IMR-90 (cell line): ENCODE data around the gene TIRAP. TPM values are rescaled to one million over a fixed set of nuclear protein-coding genes. Genes with fewer than 3 reads are reported as not detected.

Experiments used
- ATAC-seq: fragments of 200-7000 bp; cut with Tn5 transposase; 2 replicates; pipeline ENCODE4 v1.9.1; 2020; ENCODE audit warnings: low read depth, mild to moderate bottlenecking, moderate library complexity
- BruUV-seq: library from RNA; stranded (reverse); fragments of 400-500 nt; replicated peaks from 2 replicates; lab custom pipeline; 2021; lab: Mats Ljungman, UMichigan
- CTCF ChIA-PET: fragments of 300-600 bp; formaldehyde crosslinking; extraction: SDS; loops from one replicate; lab custom pipeline; 2021; ENCODE audit warnings: antibody characterized with exemption; lab: Yijun Ruan, JAX
- POLR2A ChIA-PET: fragments of 300-600 bp; sonication (Branson Sonifier 250); formaldehyde crosslinking; loops from one replicate; lab custom pipeline; 2022; ENCODE audit warnings: antibody characterized with exemption; ENCODE audit not compliant: unreplicated experiment; lab: Charles Lee
- DNase-seq: peaks from one replicate; pipeline ENCODE4 v3.0.0; 2013
- H2AFZ ChIP-seq: replicated peaks from 2 replicates; pipeline ENCODE3; 2013; ENCODE audit warnings: low read length, mild to moderate bottlenecking; ENCODE audit not compliant: poor library complexity
- H2AK5ac ChIP-seq: 2 replicates; pipeline ENCODE4 v1.6.1; 2013; ENCODE audit warnings: low read depth, low read length, inconsistent platforms
- H2AK9ac ChIP-seq: replicated peaks from 2 replicates; pipeline ENCODE3; 2013; ENCODE audit warnings: mild to moderate bottlenecking, low read depth, low read length, moderate library complexity; ENCODE audit not compliant: poor library complexity
- H2BK120ac ChIP-seq: 2 replicates; pipeline ENCODE4 v1.6.1; 2013; ENCODE audit warnings: low read depth, low read length, inconsistent platforms
- H2BK15ac ChIP-seq: 3 replicates; pipeline ENCODE4 v1.6.1; 2013; ENCODE audit warnings: low read depth, low read length, inconsistent platforms
- H2BK20ac ChIP-seq: 2 replicates; pipeline ENCODE4 v1.6.1; 2013; ENCODE audit warnings: low read depth, mild to moderate bottlenecking, inconsistent platforms, low read length, moderate library complexity
- H2BK5ac ChIP-seq: 2 replicates; pipeline ENCODE4 v1.6.1; 2013; ENCODE audit warnings: mild to moderate bottlenecking, low read depth, low read length, inconsistent platforms; ENCODE audit not compliant: poor library complexity, severe bottlenecking
- H3K14ac ChIP-seq: replicated peaks from 2 replicates; pipeline ENCODE4 v1.6.1; 2013; ENCODE audit warnings: low read depth, low read length, inconsistent platforms
- H3K18ac ChIP-seq: 2 replicates; pipeline ENCODE4 v1.6.1; 2013; ENCODE audit warnings: low read depth, low read length, control low read depth
- H3K23ac ChIP-seq: 2 replicates; pipeline ENCODE4 v1.6.1; 2013; ENCODE audit warnings: low read depth, low read length, inconsistent platforms
- H3K27ac ChIP-seq: 2 replicates; pipeline ENCODE4 v1.5.1; 2013; ENCODE audit warnings: mild to moderate bottlenecking, control low read depth, low read length; ENCODE audit not compliant: insufficient read depth
- H3K27me3 ChIP-seq: 2 replicates; pipeline ENCODE4 v1.6.1; 2013; ENCODE audit warnings: low read length; ENCODE audit not compliant: control insufficient read depth, insufficient read depth
- H3K36me3 ChIP-seq: 2 replicates; pipeline ENCODE4 v1.6.1; 2013; ENCODE audit warnings: low read length, mixed read lengths; ENCODE audit not compliant: control insufficient read depth, insufficient read depth
- H3K4ac ChIP-seq: 2 replicates; pipeline ENCODE4 v1.6.1; 2013; ENCODE audit warnings: low read depth, low read length, inconsistent platforms
- H3K4me1 ChIP-seq: 2 replicates; pipeline ENCODE4 v1.6.1; 2013; ENCODE audit warnings: low read length, mixed read lengths; ENCODE audit not compliant: control insufficient read depth, insufficient read depth
- H3K4me2 ChIP-seq: 2 replicates; pipeline ENCODE4 v1.6.1; 2013; ENCODE audit warnings: low read depth, mild to moderate bottlenecking, control low read depth, low read length, moderate library complexity
- H3K4me3 ChIP-seq: 2 replicates; pipeline ENCODE4 v1.5.1; 2013; ENCODE audit warnings: low read depth, mild to moderate bottlenecking, control low read depth, low read length, moderate library complexity; ENCODE audit not compliant: insufficient read depth
- H3K56ac ChIP-seq: 2 replicates; pipeline ENCODE4 v1.6.1; 2013; ENCODE audit warnings: low read length, inconsistent platforms; ENCODE audit not compliant: insufficient read depth; ENCODE audit errors: extremely low read depth
- H3K79me1 ChIP-seq, 2 experiments: 2 replicates each; pipeline ENCODE4 v1.6.1; 2013; ENCODE audit warnings: low read length in 2 of 2, inconsistent platforms in 1 of 2, low read depth in 1 of 2
- H3K9ac ChIP-seq: 2 replicates; pipeline ENCODE4 v1.6.1; 2013; ENCODE audit warnings: low read depth, low read length, control low read depth
- H3K9me1 ChIP-seq: 2 replicates; pipeline ENCODE4 v1.6.1; 2013; ENCODE audit warnings: low read length, inconsistent platforms; ENCODE audit not compliant: insufficient read depth
- H3K9me3 ChIP-seq: 2 replicates; pipeline ENCODE4 v1.6.1; 2013; ENCODE audit warnings: low read length; ENCODE audit not compliant: control insufficient read depth, insufficient read depth
- H4K20me1 ChIP-seq: 2 replicates; pipeline ENCODE4 v1.6.1; 2013; ENCODE audit warnings: low read length, inconsistent platforms; ENCODE audit not compliant: insufficient read depth
- H4K5ac ChIP-seq: 2 replicates; pipeline ENCODE4 v1.6.1; 2013; ENCODE audit warnings: mild to moderate bottlenecking, low read depth, low read length, control low read depth
- H4K8ac ChIP-seq, 2 experiments: 2 replicates each; pipeline ENCODE4 v1.6.1; 2013; ENCODE audit warnings: low read depth in 2 of 2, low read length in 2 of 2, control low read depth in 1 of 2, inconsistent platforms in 1 of 2
- H4K91ac ChIP-seq: 2 replicates; pipeline ENCODE4 v1.6.1; 2013; ENCODE audit warnings: low read depth, low read length, inconsistent platforms; ENCODE audit not compliant: insufficient read depth
- BHLHE40 ChIP-seq: fragments of 150-350 bp; IDR thresholded peaks from 2 replicates; pipeline ENCODE4 v1.6.1; 2016; ENCODE audit warnings: mild to moderate bottlenecking, low read depth, low read length
- CEBPB ChIP-seq: IDR thresholded peaks from 2 replicates; pipeline ENCODE4 v1.6.1; 2012; ENCODE audit warnings: low read depth, low read length, improper control_type of control experiment
- CHD1 ChIP-seq: IDR thresholded peaks from 2 replicates; pipeline ENCODE4 v1.6.1; 2012; ENCODE audit warnings: low read depth, low read length, improper control_type of control experiment
- ELK1 ChIP-seq: fragments of 150-350 bp; IDR thresholded peaks from 2 replicates; pipeline ENCODE4 v1.6.1; 2016; ENCODE audit warnings: low read depth, mild to moderate bottlenecking, low read length, moderate library complexity, borderline replicate concordance
- FOS ChIP-seq: fragments of 150-350 bp; IDR thresholded peaks from 2 replicates; pipeline ENCODE4 v1.6.1; 2016; ENCODE audit warnings: low read depth, low read length
- MAFK ChIP-seq: IDR thresholded peaks from 2 replicates; pipeline ENCODE4 v1.6.1; 2012; ENCODE audit warnings: low read depth, low read length, improper control_type of control experiment
- MAZ ChIP-seq: IDR thresholded peaks from 2 replicates; pipeline ENCODE4 v1.6.1; 2012; ENCODE audit warnings: low read depth, mild to moderate bottlenecking, low read length, improper control_type of control experiment, moderate library complexity, borderline replicate concordance
- MXI1 ChIP-seq: IDR thresholded peaks from 2 replicates; pipeline ENCODE4 v1.6.1; 2012; ENCODE audit warnings: low read depth, mild to moderate bottlenecking, low read length, moderate library complexity, borderline replicate concordance
- NFE2L2 ChIP-seq: fragments of 150-350 bp; IDR thresholded peaks from 2 replicates; pipeline ENCODE4 v1.6.1; 2016; ENCODE audit warnings: low read depth, mild to moderate bottlenecking, low read length
- RAD21 ChIP-seq: IDR thresholded peaks from 2 replicates; pipeline ENCODE4 v1.6.1; 2012; ENCODE audit warnings: low read length, improper control_type of control experiment
- RCOR1 ChIP-seq: IDR thresholded peaks from 2 replicates; pipeline ENCODE4 v1.6.1; 2012; ENCODE audit warnings: mild to moderate bottlenecking, low read length, improper control_type of control experiment; ENCODE audit not compliant: insufficient replicate concordance
- RFX5 ChIP-seq: IDR thresholded peaks from 2 replicates; pipeline ENCODE4 v1.8.0; 2012; ENCODE audit warnings: low read depth, mild to moderate bottlenecking, low read length, moderate library complexity
- USF2 ChIP-seq: fragments of 150-350 bp; IDR thresholded peaks from 2 replicates; pipeline ENCODE4 v1.6.1; 2017; ENCODE audit warnings: mild to moderate bottlenecking, antibody characterized with exemption, low read length, low read depth
- WGBS, 2 experiments: methylation state at CpG; one replicate each; pipeline versions ENCODE4 v1.1.5 to v1.1.7; 2013; ENCODE audit warnings: missing lambda C conversion rate in 2 of 2; ENCODE audit not compliant: insufficient read length in 1 of 2; ENCODE audit errors: extremely low coverage in 2 of 2; 5-methylcytosine and 5-hydroxymethylcytosine counted together
- dilution Hi-C: fragments of 300-500 bp; cut with HindIII; formaldehyde crosslinking; loops from one replicate; pipeline ENCODE4 v1.14.3; 2018; ENCODE audit warnings: low sequenced_read_pairs; ENCODE audit not compliant: unreplicated experiment
- in situ Hi-C: fragments of 300-500 bp; cut with MboI; formaldehyde crosslinking; loops from 3 replicates; pipeline ENCODE4 v1.14.3; 2019; ENCODE audit warnings: low sequenced_read_pairs, inconsistent platforms, mixed read lengths
- intact Hi-C: fragments of 100-400 bp; cut with micrococcal nuclease; formaldehyde crosslinking; loops from 2 replicates; pipeline ENCODE4 v1.10.0; 2022
- polyA plus RNA-seq, 3 experiments: library from polyadenylated mRNA; depleted of rRNA; stranded (reverse); fragments of >200 nt; gene quantifications; 2 replicates each; pipeline ENCODE4 v1.2.3, GENCODE V29; 2012; ENCODE audit warnings: low replicate concordance in 1 of 3
- total RNA-seq: library from RNA; depleted of rRNA; stranded (reverse); fragments of >200 nt; gene quantifications from 2 replicates; pipeline ENCODE4 v1.2.3, GENCODE V29; 2012

Gene TIRAP
- total and polyA plus RNA-seq, 2 of the 4 experiments (the other 2 are of a cell fraction): 3.0 to 7.4 TPM

- Histone ChIP-seq H3K4me3 (no peak overlapping the region), H3K27ac (no peak overlapping the region), H4K20me1 (peaks cover 7% of the 10 kb centered on the region), H4K8ac (no peak overlapping the region), H3K9me3 (no peaks in the 10 kb centered on the region), H3K18ac (no peak overlapping the region), H3K9ac (no peak overlapping the region), H3K27me3 (no peaks in the 10 kb centered on the region), H3K4me2 (no peak overlapping the region), H2BK120ac (no peak overlapping the region), H2AK5ac (no peak overlapping the region), H4K91ac (no peak overlapping the region), H3K14ac (no peak overlapping the region), H2BK5ac (no peak overlapping the region), H2BK15ac (no peak overlapping the region), H3K23ac (no peak overlapping the region), H3K9me1 (peaks cover 14% of the 10 kb centered on the region), H3K4me1 (peaks cover 3% of the 10 kb centered on the region), H3K79me1 (peaks cover 0 to 19% of the 10 kb centered on the region in 2 experiments; a peak in 3 of 4 replicates), H2BK20ac (no peak overlapping the region), H3K36me3 (peaks cover 15% of the 10 kb centered on the region), H2AFZ (no peak overlapping the region), H3K4ac (no peak overlapping the region), H2AK9ac (no peak overlapping the region), H3K56ac (no peak overlapping the region), H4K5ac (no peak overlapping the region)
- dilution Hi-C loops (no loop called here), in situ Hi-C loops (no loop called here), intact Hi-C loops (no loop called here)
- ATAC-seq: no peak
- POLR2A ChIA-PET: no interaction called here
- TF ChIP-seq RAD21: no peak
- TF ChIP-seq NFE2L2: no peak
- TF ChIP-seq BHLHE40: no peak
- TF ChIP-seq CEBPB: no peak
- TF ChIP-seq FOS: no peak
- no peak for TF ChIP-seq MAFK
- TF ChIP-seq MXI1: no peak
- no peak for TF ChIP-seq MAZ
- no peak for TF ChIP-seq USF2
- TF ChIP-seq ELK1: no peak
- no peak for TF ChIP-seq CHD1
- TF ChIP-seq RCOR1: no peak
- no peak for TF ChIP-seq RFX5
- no CpG with 5 or more reads among the region's 4 CpGs for WGBS, 2 experiments
- DNase-seq: no peak
- BruUV-seq: no TSS peak
- CTCF ChIA-PET: no interaction called here
These were observed 29.6 kb upstream of the TIRAP start for GRCh38 chr11:126253265-126253664.
